GM18519 (cell line): ENCODE data around the gene ANAPC2.

Experiments used
- ATAC-seq: cut with Tn5 transposase; IDR thresholded peaks from one replicate; pipeline ENCODE4 v1.9.1; 2021; ENCODE audit warnings: mild to moderate bottlenecking, moderate library complexity; ENCODE audit not compliant: unreplicated experiment, low FRiP score

ANAPC2 gene

DNA sequence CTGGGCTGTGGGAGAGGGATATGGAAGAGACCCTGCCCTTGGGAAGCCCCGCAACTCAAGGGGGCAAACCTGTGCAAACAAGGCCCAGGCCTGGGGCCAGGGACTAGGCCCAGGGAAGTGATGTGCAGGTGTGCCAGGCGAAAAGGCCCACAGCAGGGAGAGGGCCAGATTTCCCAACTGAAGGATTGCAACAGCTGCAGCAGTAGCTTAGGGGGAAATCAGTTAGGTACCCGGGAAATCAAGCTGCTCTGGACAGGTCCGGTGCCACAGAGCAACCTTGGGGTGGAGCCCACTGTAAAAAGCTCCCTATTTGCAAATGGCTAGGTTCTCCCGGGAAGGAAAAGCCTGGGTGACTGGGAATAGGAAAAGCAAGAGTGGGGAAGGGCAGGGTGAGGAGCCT lies 39.0 kb downstream of the ANAPC2 start:
- no peak for ATAC-seq

- no peak for ATAC-seq
Observed at GRCh38 chr9:137148661-137149060, 39.7 kb downstream of the ANAPC2 start.

- no peak for ATAC-seq
Observed at GRCh38 chr9:137148242-137148641, 40.1 kb downstream of the ANAPC2 start.

DNA sequence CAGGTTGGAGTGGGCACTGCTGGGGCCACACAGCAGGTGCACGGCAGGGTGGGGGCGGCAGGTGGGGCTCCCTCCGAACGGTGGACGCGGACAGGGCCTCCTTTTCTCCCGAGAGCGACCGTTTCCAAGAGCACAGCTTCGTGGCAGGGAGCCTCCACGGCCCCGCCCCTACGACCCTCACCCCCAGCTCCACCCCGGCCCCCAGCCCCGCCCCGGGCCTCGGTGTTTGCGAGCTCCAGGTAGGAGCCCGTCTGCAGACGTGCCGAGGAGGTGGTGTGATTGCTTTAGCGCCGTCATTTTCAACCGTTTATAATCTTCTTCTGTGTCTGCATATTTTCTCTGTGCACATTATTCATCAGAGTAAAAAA lies 40.6 kb downstream of the ANAPC2 start:
- no peak for ATAC-seq

- no peak for ATAC-seq
Observed at GRCh38 chr9:137147091-137147792, 41.1 kb downstream of the ANAPC2 start.

DNA sequence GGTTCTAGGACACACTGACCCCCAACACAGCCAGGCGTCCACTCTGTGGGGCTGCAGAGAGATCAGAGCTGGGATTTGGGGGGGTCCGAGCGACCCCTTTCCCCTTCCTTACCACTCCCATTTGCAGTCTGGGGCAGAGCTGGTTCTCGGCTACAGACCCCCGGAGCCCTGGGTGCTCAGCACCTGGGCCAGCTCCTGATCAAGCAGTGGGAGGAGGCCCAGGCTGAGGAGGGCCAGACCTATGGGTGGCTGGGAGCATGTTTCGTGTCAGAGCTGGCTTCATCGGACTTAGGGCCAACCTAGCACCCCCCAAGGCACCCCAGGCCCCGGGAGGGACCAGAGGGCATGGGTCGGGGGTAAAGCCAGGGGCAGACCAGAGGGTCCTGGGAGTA lies 41.8 kb downstream of the ANAPC2 start:
- ATAC-seq = no peak

- ATAC-seq = no peak
Observed at GRCh38 chr9:137145731-137146526, 42.4 kb downstream of the ANAPC2 start.

- ATAC-seq = no peak
Observed at GRCh38 chr9:137143459-137143858, 44.9 kb downstream of the ANAPC2 start.

- ATAC-seq = no peak
Observed at GRCh38 chr9:137141976-137142936, 46.1 kb downstream of the ANAPC2 start.

DNA sequence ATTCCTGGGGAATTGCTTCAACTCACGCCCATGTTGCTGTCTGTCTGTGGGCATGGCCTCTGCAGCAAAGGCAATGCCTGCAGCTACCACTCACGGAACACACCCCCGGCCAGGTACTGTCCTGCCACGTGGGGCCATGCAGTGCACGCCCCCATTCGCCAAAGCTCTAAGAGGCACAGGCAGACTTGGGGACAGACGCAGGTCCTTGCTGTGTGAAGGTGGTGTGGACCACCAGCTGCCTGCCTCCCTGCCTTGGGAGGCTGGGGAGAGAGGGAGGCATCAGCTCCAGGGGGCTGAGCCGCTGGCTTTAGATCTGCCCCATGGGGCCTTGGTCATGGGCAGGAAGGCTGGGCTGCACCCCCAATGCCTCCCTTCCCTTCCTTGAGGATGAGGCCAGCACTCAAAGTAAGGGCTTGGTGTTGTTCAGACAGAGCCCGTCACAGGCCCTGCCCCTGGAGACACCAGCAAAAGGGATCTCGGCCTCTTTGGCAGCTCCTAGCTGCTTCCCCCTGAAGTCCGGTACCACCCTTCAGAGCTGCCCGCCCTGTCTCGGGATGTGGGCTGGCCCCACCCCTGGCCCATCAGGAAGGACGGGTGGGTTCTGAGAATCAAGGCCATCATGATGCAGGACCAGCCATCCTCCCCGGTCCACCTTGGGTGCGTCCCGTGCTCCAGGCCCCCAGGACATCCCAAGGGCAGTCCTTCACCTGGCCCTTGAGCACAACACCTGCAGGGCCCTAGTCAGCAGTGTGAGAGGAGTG lies 47.1 kb downstream of the ANAPC2 start:
- ATAC-seq = no peak

- ATAC-seq = no peak
Observed at GRCh38 chr9:137140151-137141012, 48.0 kb downstream of the ANAPC2 start.

- no peak for ATAC-seq
Observed at GRCh38 chr9:137139468-137140150, 48.8 kb downstream of the ANAPC2 start.

GRCh38 chr9:137138722-137139467 lies 49.5 kb downstream of the ANAPC2 start, which contains the start of gene GRIN1:
GRIN1 (plus strand) TSS chr9:137139154; CDS start chr9:137139487, 333 bp downstream.
- no peak for ATAC-seq

- no peak for ATAC-seq
Observed at GRCh38 chr9:137138058-137138721, 50.2 kb downstream of the ANAPC2 start.

GRCh38 chr9:137136881-137137607 lies 51.3 kb downstream of the ANAPC2 start:
- ATAC-seq = no peak

GRCh38 chr9:137136261-137136880 lies 52.0 kb downstream of the ANAPC2 start:
- ATAC-seq = no peak
